Skeletal muscle tissue (tissue), 4 donors: ENCODE measurements around the gene BNC2. TPM values are rescaled to one million over a fixed set of nuclear protein-coding genes. Genes with fewer than 3 reads are reported as not detected.
"Not testable (repeated sequence)": the region's sequence is repeated elsewhere in the genome, so short reads cannot be mapped to it uniquely, and the experiment has no call there.

Source experiments
- H3K27ac ChIP-seq: one replicate; pipeline ENCODE4 v1.7.0; 2013; ENCODE audit warnings: mild to moderate bottlenecking, low read depth, low read length, inconsistent platforms
- H3K27me3 ChIP-seq, 3 donors: one replicate each; pipeline ENCODE4 v1.7.0; 2013; ENCODE audit warnings: low read length in 3 of 3; ENCODE audit not compliant: control insufficient read depth in 3 of 3, insufficient read depth in 3 of 3
- H3K36me3 ChIP-seq, 3 donors: one replicate each; pipeline ENCODE4 v1.7.0; 2013; ENCODE audit warnings: low read length in 3 of 3; ENCODE audit not compliant: control insufficient read depth in 3 of 3, insufficient read depth in 3 of 3
- H3K4me1 ChIP-seq, 3 donors: one replicate each; pipeline ENCODE4 v1.7.0; 2013; ENCODE audit warnings: low read length in 3 of 3, mild to moderate bottlenecking in 3 of 3; ENCODE audit not compliant: control insufficient read depth in 3 of 3, insufficient read depth in 3 of 3
- H3K4me3 ChIP-seq, 3 donors: one replicate each; pipeline ENCODE4 v1.7.0; 2013; ENCODE audit warnings: low read length in 3 of 3
- H3K9ac ChIP-seq, 3 donors: one replicate each; pipeline ENCODE4 v1.7.0; 2013; ENCODE audit warnings: low read length in 3 of 3, mild to moderate bottlenecking in 3 of 3, moderate library complexity in 2 of 3, low read depth in 1 of 3
- H3K9me3 ChIP-seq, 3 donors: one replicate each; pipeline ENCODE4 v1.7.0; 2013; ENCODE audit warnings: low read length in 3 of 3; ENCODE audit not compliant: control insufficient read depth in 3 of 3
- total RNA-seq: library from RNA; depleted of rRNA; stranded (reverse); fragments of >200 nt; gene quantifications from one replicate; pipeline ENCODE4 v1.2.3, GENCODE V29; 2014
- donor health status: Osteomylitis.

The BNC2 gene
- total RNA-seq, 1 donor from 2014 or later = 10.4 TPM

GRCh38 chr9:16551692-16552091, 318.8 kb downstream of the BNC2 start:
- H3K9me3 ChIP-seq = no peaks in the 10 kb centered on the region
- no peaks in the 10 kb centered on the region for H3K27me3 ChIP-seq
- no peak overlapping the region for H3K9ac ChIP-seq
- H3K4me1 ChIP-seq = no peaks in the 10 kb centered on the region
- H3K36me3 ChIP-seq = peaks cover 0 to 5% (median 0%) of the 10 kb centered on the region in 3 donors
- no peak overlapping the region for H3K27ac ChIP-seq
- no peak overlapping the region for H3K4me3 ChIP-seq

- H3K27ac ChIP-seq = no peak overlapping the region
- no peaks in the 10 kb centered on the region for H3K36me3 ChIP-seq
- no peak overlapping the region for H3K4me3 ChIP-seq
- no peak overlapping the region for H3K9ac ChIP-seq
- H3K27me3 ChIP-seq = no peaks in the 10 kb centered on the region
- peaks cover 0 to 6% (median 0%) of the 10 kb centered on the region in 3 donors for H3K4me1 ChIP-seq
- H3K9me3 ChIP-seq = no peaks in the 10 kb centered on the region
These were observed 324.8 kb downstream of the BNC2 start for GRCh38 chr9:16545639-16546038.

GRCh38 chr9:16544842-16545241, 325.6 kb downstream of the BNC2 start:
- no peaks in the 10 kb centered on the region for H3K36me3 ChIP-seq
- no peak overlapping the region for H3K27ac ChIP-seq
- H3K4me1 ChIP-seq = peaks cover 0 to 6% (median 0%) of the 10 kb centered on the region in 3 donors
- no peaks in the 10 kb centered on the region for H3K27me3 ChIP-seq
- H3K9ac ChIP-seq = peak overlapping the region in 1 of 3 donors; percentile 7
- H3K9me3 ChIP-seq = no peaks in the 10 kb centered on the region
- no peak overlapping the region for H3K4me3 ChIP-seq

- no peaks in the 10 kb centered on the region for H3K27me3 ChIP-seq
- H3K36me3 ChIP-seq = no peaks in the 10 kb centered on the region
- no peak overlapping the region for H3K27ac ChIP-seq
These were observed 326.8 kb downstream of the BNC2 start for GRCh38 chr9:16543686-16544085.

GRCh38 chr9:16543225-16543624, 327.2 kb downstream of the BNC2 start:
- Histone ChIP-seq H3K4me3 (no peak overlapping the region), H3K4me1 (peaks cover 0 to 6% (median 0%) of the 10 kb centered on the region in 3 donors), H3K36me3 (no peaks in the 10 kb centered on the region), H3K27ac (no peak overlapping the region), H3K27me3 (no peaks in the 10 kb centered on the region), H3K9me3 (no peaks in the 10 kb centered on the region), H3K9ac (no peak overlapping the region)

More at GRCh38 chr9:16543686-16544085, 326.8 kb downstream of the BNC2 start:
- H3K9ac ChIP-seq = no peak overlapping the region
- H3K4me1 ChIP-seq = peaks cover 0 to 6% (median 0%) of the 10 kb centered on the region in 3 donors
- no peaks in the 10 kb centered on the region for H3K9me3 ChIP-seq
- no peak overlapping the region for H3K4me3 ChIP-seq

GRCh38 chr9:16542290-16542689, 328.2 kb downstream of the BNC2 start:
- Histone ChIP-seq H3K4me1 (peaks cover 0 to 6% (median 0%) of the 10 kb centered on the region in 3 donors), H3K4me3 (no peak overlapping the region), H3K9ac (no peak overlapping the region), H3K36me3 (no peaks in the 10 kb centered on the region), H3K27me3 (no peaks in the 10 kb centered on the region), H3K9me3 (no peaks in the 10 kb centered on the region), H3K27ac (no peak overlapping the region)

- H3K27ac ChIP-seq = no peak overlapping the region
- H3K36me3 ChIP-seq = no peaks in the 10 kb centered on the region
- no peak overlapping the region for H3K4me3 ChIP-seq
These were observed 329.5 kb downstream of the BNC2 start for GRCh38 chr9:16540743-16541613.

GRCh38 chr9:16539626-16540025, 330.8 kb downstream of the BNC2 start:
- H3K9me3 ChIP-seq, H3K4me3 ChIP-seq, H3K27me3 ChIP-seq, H3K36me3 ChIP-seq, H3K9ac ChIP-seq, H3K27ac ChIP-seq, H3K4me1 ChIP-seq: not testable (repeated sequence)

More at GRCh38 chr9:16540743-16541613, 329.5 kb downstream of the BNC2 start:
- Histone ChIP-seq H3K27me3 (no peaks in the 10 kb centered on the region), H3K4me1 (peaks cover 0 to 6% (median 0%) of the 10 kb centered on the region in 3 donors), H3K9me3 (no peaks in the 10 kb centered on the region), H3K9ac (no peak overlapping the region)

- H3K4me3 ChIP-seq = no peak overlapping the region
These were observed 334.9 kb downstream of the BNC2 start for GRCh38 chr9:16535555-16535954.

GRCh38 chr9:16532681-16533450, 337.6 kb downstream of the BNC2 start:
- H3K4me3 ChIP-seq = no peak overlapping the region
- no peak overlapping the region for H3K27ac ChIP-seq
- H3K9me3 ChIP-seq = no peaks in the 10 kb centered on the region
- H3K4me1 ChIP-seq = peaks cover 0 to 5% (median 4%) of the 10 kb centered on the region in 3 donors
- no peaks in the 10 kb centered on the region for H3K27me3 ChIP-seq
- no peaks in the 10 kb centered on the region for H3K36me3 ChIP-seq
- no peak overlapping the region for H3K9ac ChIP-seq

More at GRCh38 chr9:16535555-16535954, 334.9 kb downstream of the BNC2 start:
- H3K9me3 ChIP-seq = no peaks in the 10 kb centered on the region
- no peaks in the 10 kb centered on the region for H3K36me3 ChIP-seq
- peaks cover 0 to 5% (median 2%) of the 10 kb centered on the region in 3 donors for H3K4me1 ChIP-seq
- no peaks in the 10 kb centered on the region for H3K27me3 ChIP-seq
- H3K27ac ChIP-seq = no peak overlapping the region
- H3K9ac ChIP-seq = no peak overlapping the region
